Neural cell (in vitro differentiated cells): ENCODE results near the gene ALKBH8. TPM values are rescaled to one million over a fixed set of nuclear protein-coding genes. Genes with fewer than 3 reads are reported as not detected.

ENCODE experiments used
- H2AFZ ChIP-seq: fragments of 200-600, 300-800 bp; sonication (generic), shearing (Covaris generic); 2 replicates; pipeline ENCODE4 v1.6.0; 2014; ENCODE audit warnings: low read depth, mild to moderate bottlenecking, antibody characterized with exemption, low read length, moderate library complexity
- H3F3A ChIP-seq: fragments of 200-600 bp; shearing (Covaris generic); 2 replicates; pipeline ENCODE4 v1.6.1; 2016; ENCODE audit warnings: mild to moderate bottlenecking, moderate library complexity, mixed read lengths, antibody characterized with exemption, low read length; ENCODE audit not compliant: insufficient read depth, poor library complexity, severe bottlenecking
- H3K27ac ChIP-seq: fragments of 200-600, 300-800 bp; sonication (generic), shearing (Covaris generic); 2 replicates; pipeline ENCODE4 v1.5.1; 2014; ENCODE audit warnings: mild to moderate bottlenecking, low read length, moderate library complexity
- H3K27me3 ChIP-seq: fragments of 300-800, 200-600 bp; sonication (generic), shearing (Covaris generic); 2 replicates; pipeline ENCODE4 v1.6.0; 2014; ENCODE audit warnings: mild to moderate bottlenecking, low read depth, low read length, moderate library complexity; ENCODE audit not compliant: insufficient read depth
- H3K36me3 ChIP-seq: fragments of 300-800, 200-600 bp; sonication (generic), shearing (Covaris generic); 2 replicates; pipeline ENCODE4 v1.5.1; 2014; ENCODE audit warnings: mild to moderate bottlenecking, antibody characterized with exemption, low read length, moderate library complexity; ENCODE audit not compliant: insufficient read depth
- H3K4me2 ChIP-seq: fragments of 300-800, 200-600 bp; sonication (generic), shearing (Covaris generic); 2 replicates; pipeline ENCODE4 v1.6.0; 2014; ENCODE audit warnings: mild to moderate bottlenecking, low read length
- H3K4me3 ChIP-seq: fragments of 300-800, 200-600 bp; sonication (generic), shearing (Covaris generic); 2 replicates; pipeline ENCODE4 v1.5.1; 2014; ENCODE audit warnings: mild to moderate bottlenecking, low read length, moderate library complexity
- H3K79me2 ChIP-seq: fragments of 200-600 bp; shearing (Covaris generic); replicated peaks from 2 replicates; pipeline ENCODE4 v1.6.0; 2014; ENCODE audit warnings: mild to moderate bottlenecking, low read length, moderate library complexity; ENCODE audit not compliant: insufficient read depth
- H3K9ac ChIP-seq: fragments of 300-800, 200-600 bp; sonication (generic), shearing (Covaris generic); 2 replicates; pipeline ENCODE4 v1.6.1; 2016; ENCODE audit warnings: mild to moderate bottlenecking, low read length, mixed read lengths
- H3K9me2 ChIP-seq: fragments of 200-600 bp; shearing (Covaris generic); 2 replicates; pipeline ENCODE4 v1.6.1; 2016; ENCODE audit warnings: mild to moderate bottlenecking, low read length, mixed read lengths; ENCODE audit not compliant: insufficient read depth
- H3K9me3 ChIP-seq: fragments of 200-600, 300-800 bp; sonication (generic), shearing (Covaris generic); 2 replicates; pipeline ENCODE4 v1.6.1; 2016; ENCODE audit warnings: mild to moderate bottlenecking, mixed run types, low read length, moderate library complexity, mixed read lengths
- H4K20me1 ChIP-seq: fragments of 200-600 bp; shearing (Covaris generic); 2 replicates; pipeline ENCODE4 v1.6.1; 2016; ENCODE audit warnings: mild to moderate bottlenecking, mixed run types; ENCODE audit not compliant: insufficient read depth
- CTCF ChIP-seq: fragments of 450-650 bp; IDR thresholded peaks from 2 replicates; pipeline ENCODE4 v1.5.1; 2014; ENCODE audit warnings: antibody characterized with exemption, mild to moderate bottlenecking, moderate library complexity; ENCODE audit not compliant: poor library complexity, severe bottlenecking
- EP300 ChIP-seq: fragments of 450-650 bp; conservative IDR thresholded peaks from 2 replicates; pipeline ENCODE4 v1.6.1; 2014; ENCODE audit warnings: antibody characterized with exemption, mild to moderate bottlenecking, moderate library complexity; ENCODE audit not compliant: poor library complexity, severe bottlenecking
- EZH2 ChIP-seq: fragments of 200-600, 300-800 bp; shearing (Covaris generic), sonication (generic); IDR thresholded peaks from 2 replicates; pipeline ENCODE4 v1.6.1; 2014; ENCODE audit warnings: antibody characterized with exemption, low read length, borderline replicate concordance, mild to moderate bottlenecking; ENCODE audit not compliant: insufficient read depth, poor library complexity, severe bottlenecking
- MXI1 ChIP-seq: fragments of 450-650 bp; conservative IDR thresholded peaks from 2 replicates; pipeline ENCODE4 v1.6.1; 2014; ENCODE audit warnings: antibody characterized with exemption, mild to moderate bottlenecking; ENCODE audit not compliant: poor library complexity, severe bottlenecking
- POLR2AphosphoS5 ChIP-seq: IDR thresholded peaks from 2 replicates; pipeline ENCODE4 v1.6.1; 2012
- RAD21 ChIP-seq: fragments of 450-650 bp; conservative IDR thresholded peaks from 2 replicates; pipeline ENCODE4 v1.6.1; 2014; ENCODE audit warnings: antibody characterized with exemption, mild to moderate bottlenecking, moderate library complexity
- REST ChIP-seq: IDR thresholded peaks from 2 replicates; pipeline ENCODE4 v1.6.1; 2012; ENCODE audit warnings: borderline replicate concordance
- SMC3 ChIP-seq: fragments of 450-650 bp; conservative IDR thresholded peaks from 2 replicates; pipeline ENCODE4 v1.6.1; 2014; ENCODE audit warnings: antibody characterized with exemption, mild to moderate bottlenecking, moderate library complexity; ENCODE audit not compliant: poor library complexity
- TAF1 ChIP-seq: IDR thresholded peaks from 2 replicates; pipeline ENCODE4 v1.6.1; 2012; ENCODE audit warnings: low read depth
- polyA plus RNA-seq: library from polyadenylated mRNA; depleted of rRNA; stranded (reverse); fragments of >200 nt; gene quantifications from 2 replicates; pipeline ENCODE4 v1.2.3, GENCODE V29; 2014

The ALKBH8 gene
- polyA plus RNA-seq, 1 donor from 2014 or later = 7.6 TPM

DNA sequence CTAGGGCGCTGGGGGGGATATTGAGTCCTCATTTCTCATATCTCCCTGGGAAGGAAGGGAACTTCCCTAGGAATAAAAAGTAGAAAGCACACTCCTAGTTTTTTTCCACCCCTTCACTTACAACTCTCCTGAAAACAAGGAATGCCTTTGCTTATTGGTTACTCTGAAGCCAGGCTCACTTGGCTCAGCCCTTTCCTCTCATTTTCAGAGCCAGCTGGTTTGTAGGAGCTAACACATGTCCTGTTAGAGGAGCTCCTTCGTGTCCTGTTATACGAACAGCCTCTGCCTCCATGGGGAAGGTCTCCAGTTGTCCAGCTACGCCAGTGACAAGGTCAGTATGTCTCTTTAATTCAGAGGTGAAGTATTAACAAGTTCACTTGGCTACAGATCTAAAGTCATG is 17.6 kb downstream of the ALKBH8 start:
- Histone ChIP-seq H3K9ac (no peak overlapping the region), H3K9me2 (no peaks in the 10 kb centered on the region), H4K20me1 (no peaks in the 10 kb centered on the region), H3K4me2 (no peak overlapping the region), H3K36me3 (peaks cover 4% of the 10 kb centered on the region), H3K27ac (no peak overlapping the region), H3K9me3 (no peaks in the 10 kb centered on the region), H3F3A (no peaks in the 10 kb centered on the region), H2AFZ (no peak overlapping the region), H3K79me2 (no peaks in the 10 kb centered on the region), H3K27me3 (no peaks in the 10 kb centered on the region), H3K4me3 (no peak overlapping the region)
- TF ChIP-seq MXI1 = no peak
- TF ChIP-seq EP300 = no peak
- no peak for TF ChIP-seq SMC3
- no peak for TF ChIP-seq POLR2AphosphoS5
- no peak for TF ChIP-seq REST
- no peak for TF ChIP-seq TAF1
- TF ChIP-seq EZH2 = no peak
- no peak for TF ChIP-seq RAD21
- TF ChIP-seq CTCF = no peak

GRCh38 chr11:107545101-107545514 is 20.4 kb downstream of the ALKBH8 start:
- no peaks in the 10 kb centered on the region for H3K27me3 ChIP-seq
- no peak overlapping the region for H2AFZ ChIP-seq
- H3K79me2 ChIP-seq = no peaks in the 10 kb centered on the region
- no peaks in the 10 kb centered on the region for H3F3A ChIP-seq
- no peak overlapping the region for H3K4me2 ChIP-seq
- no peaks in the 10 kb centered on the region for H3K9me2 ChIP-seq
- H4K20me1 ChIP-seq = no peaks in the 10 kb centered on the region
- TF ChIP-seq EZH2 (no peak), TAF1 (no peak)
- H3K9me3 ChIP-seq = no peaks in the 10 kb centered on the region
- no peak overlapping the region for H3K9ac ChIP-seq
- H3K4me3 ChIP-seq = no peak overlapping the region
- no peak overlapping the region for H3K27ac ChIP-seq
- H3K36me3 ChIP-seq = no peaks in the 10 kb centered on the region

DNA sequence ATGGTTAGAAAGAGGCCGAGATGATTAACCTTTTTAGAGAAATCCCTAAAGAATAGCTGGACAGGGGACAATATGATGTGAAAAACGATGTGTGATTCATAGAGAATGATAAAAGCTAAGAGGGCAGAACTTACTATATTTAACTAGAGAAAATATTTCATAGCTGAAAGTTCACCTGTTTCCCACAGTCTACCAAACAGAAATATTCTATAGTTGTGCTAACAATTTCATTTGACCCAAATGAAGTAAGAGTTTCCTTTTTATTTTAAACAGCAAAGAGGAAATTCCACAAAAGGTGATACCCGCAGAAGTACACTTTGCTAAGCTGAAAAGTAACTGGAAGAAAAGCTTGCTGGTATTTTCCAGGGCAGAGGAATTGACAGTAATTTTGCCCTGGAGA is 26.7 kb downstream of the ALKBH8 start:
- Histone ChIP-seq H3K27me3 (no peaks in the 10 kb centered on the region), H3K9me3 (no peaks in the 10 kb centered on the region), H4K20me1 (no peaks in the 10 kb centered on the region), H3K9ac (no peak overlapping the region), H3K9me2 (no peaks in the 10 kb centered on the region), H3K4me2 (no peak overlapping the region), H3K4me3 (no peak overlapping the region), H3K27ac (no peak overlapping the region), H3K36me3 (peaks cover 7% of the 10 kb centered on the region), H3K79me2 (no peaks in the 10 kb centered on the region), H2AFZ (no peak overlapping the region), H3F3A (no peaks in the 10 kb centered on the region)
- TF ChIP-seq SMC3 (no peak), MXI1 (no peak), RAD21 (no peak), REST (no peak), CTCF (no peak), POLR2AphosphoS5 (no peak), EP300 (no peak), EZH2 (no peak), TAF1 (no peak)
